HL-60/S4 (cell line): ENCODE results near the gene ARID1A.
"Not testable (repeated sequence)": the region's sequence is repeated elsewhere in the genome, so short reads cannot be mapped to it uniquely, and the experiment has no call there.

Source experiments
- in situ Hi-C: fragments of 300-500 bp; cut with MboI; formaldehyde crosslinking; loops from 2 replicates; pipeline ENCODE4 v1.14.3; 2022; ENCODE audit warnings: low sequenced_read_pairs

Gene ARID1A

GRCh38 chr1:26695356-26696118 is at the start of gene ARID1A:
TSS of gene ARID1A (plus strand) at chr1:26696015. CDS start at chr1:26696404, 389 bp downstream.
- in situ Hi-C loops, result no loop called here

- in situ Hi-C loops, result no loop called here
Observed at GRCh38 chr1:26664802-26665201, 31.0 kb upstream of the ARID1A start.

GRCh38 chr1:26666855-26667254 is 29.0 kb upstream of the ARID1A start:
- in situ Hi-C loops, result no loop called here

GRCh38 chr1:26668106-26668786 is 27.6 kb upstream of the ARID1A start:
- in situ Hi-C loops, result not testable (repeated sequence)

DNA sequence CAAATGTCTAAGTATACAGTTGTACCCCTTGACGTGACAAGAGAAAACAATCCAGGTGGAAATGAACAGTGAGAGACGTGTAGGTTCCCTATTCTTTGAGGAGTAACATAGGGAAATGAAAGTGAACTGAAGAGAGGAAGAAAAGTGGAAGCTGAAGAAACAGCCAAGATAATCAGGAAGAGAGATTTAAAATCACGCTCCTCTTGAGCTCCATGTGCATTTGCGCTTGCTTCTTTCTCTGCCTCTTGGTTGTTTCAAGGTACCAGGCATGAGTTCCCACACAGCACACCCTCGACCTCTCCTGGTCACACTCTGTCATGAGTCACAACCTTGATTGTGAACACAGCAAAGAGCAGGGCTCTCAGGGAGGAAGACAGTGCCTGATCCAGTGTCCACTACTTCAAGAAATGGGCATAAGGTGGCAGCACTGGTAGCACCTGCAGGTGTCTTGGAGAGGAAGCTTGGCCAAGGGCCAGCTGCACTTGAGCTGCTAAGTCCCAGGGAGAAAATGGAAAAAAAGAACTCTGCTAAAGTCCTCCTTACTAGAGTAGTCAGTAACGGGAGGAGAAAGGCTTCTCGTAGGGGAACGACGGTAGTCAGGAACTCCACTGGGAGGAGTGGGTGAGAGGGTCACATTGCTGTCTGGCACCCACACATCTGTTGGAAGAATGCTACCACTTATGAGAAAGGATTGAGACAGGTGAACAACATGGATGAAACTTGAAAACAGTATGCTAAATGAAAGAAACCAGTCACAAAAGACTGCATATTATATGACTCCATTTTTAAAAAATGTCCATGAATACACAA is 18.3 kb upstream of the ARID1A start:
- in situ Hi-C loops, result no loop called here

GRCh38 chr1:26684763-26685508 is 10.9 kb upstream of the ARID1A start:
- in situ Hi-C loops, result no loop called here

DNA sequence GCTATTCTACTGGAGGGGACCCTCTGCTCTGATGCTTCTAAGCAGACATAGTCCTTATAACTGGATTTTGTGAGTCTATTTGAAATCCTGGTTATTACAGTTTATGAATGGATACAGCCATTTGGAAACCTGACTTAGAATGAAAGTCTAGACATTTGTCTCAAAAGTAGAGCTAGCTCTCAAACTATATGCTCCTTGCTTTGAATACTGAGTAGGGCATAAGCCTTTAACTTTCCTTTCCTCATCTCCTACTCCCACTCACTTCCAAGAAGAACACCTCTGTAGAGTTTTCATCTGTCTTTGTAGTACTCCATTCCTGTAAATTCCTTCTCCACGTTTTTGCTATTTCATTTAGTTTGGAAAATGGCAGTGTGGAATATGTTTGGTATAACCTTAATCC is 9.0 kb upstream of the ARID1A start:
- in situ Hi-C loops, result no loop called here

GRCh38 chr1:26689504-26689903 is 6.3 kb upstream of the ARID1A start:
- in situ Hi-C loops, result no loop called here

- in situ Hi-C loops, result no loop called here
Observed at GRCh38 chr1:26690157-26690556, 5.7 kb upstream of the ARID1A start.

GRCh38 chr1:26690576-26691031 is 5.2 kb upstream of the ARID1A start:
- in situ Hi-C loops, result no loop called here

DNA sequence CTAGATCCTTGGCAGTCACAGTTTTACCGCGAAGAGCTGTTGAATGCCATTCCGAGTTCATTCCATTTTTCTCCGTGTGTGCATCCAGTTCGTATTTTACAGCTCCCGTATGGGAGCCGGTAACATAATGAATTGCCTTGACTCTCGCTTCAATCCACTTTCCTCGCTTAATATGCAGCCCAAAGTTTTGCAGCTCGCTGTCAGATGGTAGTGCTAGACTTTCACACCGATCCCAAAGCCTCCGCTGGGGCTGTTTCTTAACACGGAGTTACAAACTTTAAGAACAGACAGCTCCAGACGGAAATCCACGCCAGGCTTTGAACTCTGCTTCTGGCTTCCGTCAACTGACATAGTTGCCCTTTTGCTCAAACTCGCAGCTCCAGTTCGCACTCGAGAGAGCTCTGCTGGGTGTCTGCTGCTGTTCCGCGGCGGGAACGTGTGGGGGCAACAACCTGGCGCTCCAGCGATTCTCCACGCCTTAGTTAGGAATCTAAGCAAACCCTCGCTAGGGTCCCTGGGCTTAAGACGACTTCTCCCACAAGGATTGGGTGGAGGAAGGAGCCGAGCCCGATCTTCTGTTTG is 3.5 kb upstream of the ARID1A start:
- in situ Hi-C loops, result no loop called here

GRCh38 chr1:26692793-26693490 is 2.9 kb upstream of the ARID1A start:
- in situ Hi-C loops, result no loop called here

DNA sequence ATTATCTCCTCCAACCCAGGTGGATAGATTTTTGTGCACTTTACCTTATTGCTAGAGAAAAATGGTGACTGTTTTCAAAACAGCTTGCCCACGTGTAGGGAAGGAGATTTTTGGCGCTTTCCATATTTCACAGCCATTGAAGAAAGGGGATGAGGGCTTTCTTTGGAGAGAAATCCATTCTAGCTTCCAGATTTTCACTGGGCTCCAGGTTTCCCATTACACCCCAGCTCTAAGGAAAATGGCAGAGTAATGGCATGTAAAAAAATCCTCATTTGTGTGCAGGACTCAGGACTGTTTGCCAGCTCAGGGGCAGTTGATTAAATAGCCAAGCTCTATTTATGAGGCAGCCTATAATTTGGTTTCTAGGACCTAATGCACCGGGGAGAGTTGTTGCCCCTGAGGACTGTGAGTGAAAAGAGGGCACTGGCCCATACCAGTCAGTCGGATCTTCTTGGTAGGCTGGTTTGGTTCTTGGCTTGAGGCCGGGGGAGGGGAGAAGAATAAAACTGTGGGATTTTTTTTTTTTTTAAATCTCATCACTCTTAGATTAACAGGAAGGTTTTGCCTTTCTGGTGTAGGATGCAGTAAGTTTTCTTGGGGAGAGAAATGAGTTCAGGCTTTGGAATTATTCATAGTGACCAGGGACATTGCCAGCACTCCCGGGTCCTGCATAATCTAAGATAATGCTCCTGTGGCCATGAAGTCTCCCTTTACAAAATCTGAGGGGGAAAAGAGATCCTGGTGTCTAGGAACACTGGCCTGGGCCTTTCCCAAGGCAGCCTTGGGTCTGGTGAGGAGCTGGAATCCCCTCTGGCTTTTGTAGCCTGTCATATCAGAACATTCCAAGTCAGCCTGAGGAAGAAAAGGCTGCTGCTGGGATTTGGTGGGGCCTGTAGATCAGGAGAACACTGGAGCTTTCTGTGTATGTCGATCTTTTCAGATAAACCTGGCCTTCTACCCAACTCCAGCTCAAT is 1.9 kb upstream of the ARID1A start:
- in situ Hi-C loops, result no loop called here

- in situ Hi-C loops, result no loop called here
Observed at GRCh38 chr1:26694638-26695355, 1.0 kb upstream of the ARID1A start.

DNA sequence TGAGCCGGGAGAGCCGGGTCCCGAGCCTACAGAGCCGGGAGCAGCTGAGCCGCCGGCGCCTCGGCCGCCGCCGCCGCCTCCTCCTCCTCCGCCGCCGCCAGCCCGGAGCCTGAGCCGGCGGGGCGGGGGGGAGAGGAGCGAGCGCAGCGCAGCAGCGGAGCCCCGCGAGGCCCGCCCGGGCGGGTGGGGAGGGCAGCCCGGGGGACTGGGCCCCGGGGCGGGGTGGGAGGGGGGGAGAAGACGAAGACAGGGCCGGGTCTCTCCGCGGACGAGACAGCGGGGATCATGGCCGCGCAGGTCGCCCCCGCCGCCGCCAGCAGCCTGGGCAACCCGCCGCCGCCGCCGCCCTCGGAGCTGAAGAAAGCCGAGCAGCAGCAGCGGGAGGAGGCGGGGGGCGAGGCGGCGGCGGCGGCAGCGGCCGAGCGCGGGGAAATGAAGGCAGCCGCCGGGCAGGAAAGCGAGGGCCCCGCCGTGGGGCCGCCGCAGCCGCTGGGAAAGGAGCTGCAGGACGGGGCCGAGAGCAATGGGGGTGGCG is 371 bp downstream of the ARID1A start:
- in situ Hi-C loops, result no loop called here

DNA sequence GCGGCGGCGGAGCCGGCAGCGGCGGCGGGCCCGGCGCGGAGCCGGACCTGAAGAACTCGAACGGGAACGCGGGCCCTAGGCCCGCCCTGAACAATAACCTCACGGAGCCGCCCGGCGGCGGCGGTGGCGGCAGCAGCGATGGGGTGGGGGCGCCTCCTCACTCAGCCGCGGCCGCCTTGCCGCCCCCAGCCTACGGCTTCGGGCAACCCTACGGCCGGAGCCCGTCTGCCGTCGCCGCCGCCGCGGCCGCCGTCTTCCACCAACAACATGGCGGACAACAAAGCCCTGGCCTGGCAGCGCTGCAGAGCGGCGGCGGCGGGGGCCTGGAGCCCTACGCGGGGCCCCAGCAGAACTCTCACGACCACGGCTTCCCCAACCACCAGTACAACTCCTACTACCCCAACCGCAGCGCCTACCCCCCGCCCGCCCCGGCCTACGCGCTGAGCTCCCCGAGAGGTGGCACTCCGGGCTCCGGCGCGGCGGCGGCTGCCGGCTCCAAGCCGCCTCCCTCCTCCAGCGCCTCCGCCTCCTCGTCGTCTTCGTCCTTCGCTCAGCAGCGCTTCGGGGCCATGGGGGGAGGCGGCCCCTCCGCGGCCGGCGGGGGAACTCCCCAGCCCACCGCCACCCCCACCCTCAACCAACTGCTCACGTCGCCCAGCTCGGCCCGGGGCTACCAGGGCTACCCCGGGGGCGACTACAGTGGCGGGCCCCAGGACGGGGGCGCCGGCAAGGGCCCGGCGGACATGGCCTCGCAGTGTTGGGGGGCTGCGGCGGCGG is 1.0 kb downstream of the ARID1A start:
- in situ Hi-C loops, result no loop called here

DNA sequence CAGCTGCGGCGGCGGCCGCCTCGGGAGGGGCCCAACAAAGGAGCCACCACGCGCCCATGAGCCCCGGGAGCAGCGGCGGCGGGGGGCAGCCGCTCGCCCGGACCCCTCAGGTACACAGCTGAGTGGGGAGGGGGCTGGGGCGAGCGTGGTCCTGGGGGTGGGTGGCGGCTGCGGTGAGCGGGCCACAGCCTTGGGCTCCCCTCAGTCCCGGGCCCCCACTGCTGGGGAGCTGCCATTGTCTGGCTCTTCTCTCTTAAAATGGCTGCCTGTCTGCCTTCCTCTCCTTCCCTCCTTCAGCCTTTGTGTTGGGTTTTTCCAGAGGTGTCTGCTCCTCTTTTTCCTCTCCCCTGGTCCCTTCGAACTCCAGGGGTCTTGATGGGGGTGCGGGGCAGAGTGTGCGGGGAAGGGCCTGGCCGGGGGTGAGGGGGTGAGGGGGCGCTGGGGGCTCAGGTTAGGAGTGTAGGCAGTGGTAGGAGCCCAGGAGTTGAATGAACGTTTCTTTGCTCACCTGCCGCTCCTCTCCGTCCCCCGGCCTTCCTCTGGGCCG is 1.7 kb downstream of the ARID1A start:
- in situ Hi-C loops, result no loop called here
